ENCODE measurements around the gene SOX3. TPM values are rescaled to one million over a fixed set of nuclear protein-coding genes. Genes with fewer than 3 reads are reported as not detected.

The SOX3 gene
- total and polyA plus RNA-seq, 3 experiments from 2014 or later = not detected

- CTCF ChIA-PET = no interaction called here
- no peak for DNase-seq
- Histone ChIP-seq H3K27ac (ENCODE audit: low read depth, low read length) (no peak overlapping the region), H3K4me3 (ENCODE audit: low read length) (no peak overlapping the region), H3K27me3 (ENCODE audit: insufficient read depth, low read length, poor library complexity, severe bottlenecking) (no peaks in the 10 kb centered on the region), H3K36me3 (ENCODE audit: insufficient read depth, low read length) (no peaks in the 10 kb centered on the region), H3K9me3 (ENCODE audit: low read length) (no peaks in the 10 kb centered on the region), H3K4me1 (ENCODE audit: insufficient read depth, low read length) (no peaks in the 10 kb centered on the region)
- peaks cover 0 to 13% (median 6%) of the 10 kb centered on the region in 5 donors for H3K9me3 Mint-ChIP-seq
- H3K4me1 Mint-ChIP-seq = no peaks in the 10 kb centered on the region
- no peak overlapping the region for H3K27ac Mint-ChIP-seq
- no peak overlapping the region for H3K4me3 Mint-ChIP-seq
- POLR2A ChIA-PET = no interaction called here
- H3K36me3 Mint-ChIP-seq = no peaks in the 10 kb centered on the region
- peaks cover 31 to 40% of the 10 kb centered on the region in 2 donors for H3K27me3 Mint-ChIP-seq
Observed at GRCh38 chrX:140510306-140510676, 5.4 kb upstream of the SOX3 start.

DNA sequence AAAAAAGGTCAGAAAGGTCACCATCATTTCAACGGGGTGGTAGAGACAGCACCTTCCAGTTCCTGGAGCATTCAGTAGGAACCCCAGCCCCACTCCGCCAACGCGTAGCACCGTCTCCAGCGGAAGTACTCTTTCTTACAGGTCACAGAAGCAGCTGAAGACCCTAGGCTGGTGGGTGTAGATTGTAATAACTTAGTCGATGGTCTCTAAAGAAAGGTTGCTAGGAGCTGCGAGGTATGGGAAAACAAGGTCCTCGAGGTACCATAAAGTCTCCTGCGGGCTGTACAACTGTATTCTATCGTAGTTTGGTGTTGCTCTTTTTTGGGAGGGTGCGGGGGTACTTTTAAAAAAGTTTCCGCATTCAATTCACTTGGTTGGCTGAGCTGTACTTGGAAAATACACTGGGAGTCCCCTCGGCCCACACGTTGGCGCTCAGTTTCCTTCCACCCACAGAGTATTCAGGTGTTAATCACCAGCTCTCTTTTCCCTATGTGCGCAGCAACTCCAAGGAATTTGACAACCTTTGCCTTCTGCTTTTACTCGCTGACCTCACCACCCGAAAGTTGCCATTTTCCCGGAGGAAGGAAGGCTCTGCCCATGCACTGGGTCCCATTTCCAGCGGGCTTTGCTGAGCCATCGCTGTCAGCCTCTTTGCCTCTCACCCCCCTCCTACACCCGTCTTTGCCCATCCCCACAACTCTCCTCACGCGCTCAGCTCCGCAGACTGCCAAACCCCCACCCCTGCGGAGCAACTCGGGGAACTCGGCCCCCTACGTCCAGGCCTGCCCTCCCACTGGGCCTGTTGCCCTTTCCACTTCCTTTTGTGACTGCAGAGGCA lies 4.8 kb upstream of the SOX3 start:
- H3K9me3 ChIP-seq (ENCODE audit: low read length) = no peaks in the 10 kb centered on the region
- no peak for DNase-seq
- POLR2A ChIA-PET = no interaction called here
- Mint-ChIP-seq H3K36me3 (no peaks in the 10 kb centered on the region), H3K4me3 (no peak overlapping the region), H3K27me3 (peaks cover 31 to 40% of the 10 kb centered on the region in 2 donors), H3K27ac (no peak overlapping the region), H3K9me3 (peaks cover 0 to 13% (median 6%) of the 10 kb centered on the region in 5 donors), H3K4me1 (no peaks in the 10 kb centered on the region)
- CTCF ChIA-PET = no interaction called here
- no peaks in the 10 kb centered on the region for H3K4me1 ChIP-seq (ENCODE audit: insufficient read depth, low read length)
- no peaks in the 10 kb centered on the region for H3K27me3 ChIP-seq (ENCODE audit: insufficient read depth, low read length, poor library complexity, severe bottlenecking)
- H3K4me3 ChIP-seq (ENCODE audit: low read length) = no peak overlapping the region
- H3K36me3 ChIP-seq (ENCODE audit: insufficient read depth, low read length) = no peaks in the 10 kb centered on the region
- H3K27ac ChIP-seq (ENCODE audit: low read depth, low read length) = no peak overlapping the region

DNA sequence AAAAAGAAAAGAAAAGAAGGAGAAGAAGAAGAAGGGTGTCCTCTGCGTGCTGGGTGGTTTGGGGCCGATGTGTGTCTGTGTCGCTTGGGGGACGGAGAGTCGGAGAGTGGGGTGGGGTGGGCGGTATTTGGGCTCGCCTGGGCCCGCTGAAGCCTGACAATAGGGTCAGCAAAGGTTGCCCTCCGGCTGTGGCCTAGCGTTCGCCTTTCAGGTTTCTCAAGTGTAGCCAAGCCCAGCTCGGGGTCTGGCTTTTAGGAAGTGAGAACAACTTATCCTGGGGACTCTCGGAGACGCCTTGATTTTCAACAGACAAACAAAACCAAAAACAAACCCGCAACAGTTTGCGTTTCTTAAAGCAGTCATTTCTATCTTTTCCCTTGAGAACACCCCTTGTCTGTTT lies 4.1 kb upstream of the SOX3 start:
- no peak overlapping the region for H3K4me3 Mint-ChIP-seq
- peaks cover 31 to 40% of the 10 kb centered on the region in 2 donors for H3K27me3 Mint-ChIP-seq
- no peak for DNase-seq
- no peak overlapping the region for H3K27ac ChIP-seq (ENCODE audit: low read depth, low read length)
- ChIA-PET POLR2A (no interaction called here), CTCF (no interaction called here)
- no peaks in the 10 kb centered on the region for H3K27me3 ChIP-seq (ENCODE audit: insufficient read depth, low read length, poor library complexity, severe bottlenecking)
- H3K27ac Mint-ChIP-seq = no peak overlapping the region
- H3K4me3 ChIP-seq (ENCODE audit: low read length) = no peak overlapping the region
- H3K9me3 Mint-ChIP-seq = peaks cover 0 to 13% (median 6%) of the 10 kb centered on the region in 5 donors
- H3K36me3 ChIP-seq (ENCODE audit: insufficient read depth, low read length) = no peaks in the 10 kb centered on the region
- H3K36me3 Mint-ChIP-seq = no peaks in the 10 kb centered on the region
- H3K9me3 ChIP-seq (ENCODE audit: low read length) = no peaks in the 10 kb centered on the region
- no peaks in the 10 kb centered on the region for H3K4me1 Mint-ChIP-seq
- no peaks in the 10 kb centered on the region for H3K4me1 ChIP-seq (ENCODE audit: insufficient read depth, low read length)

- H3K36me3 ChIP-seq (ENCODE audit: insufficient read depth, low read length) = no peaks in the 10 kb centered on the region
- no peak overlapping the region for H3K4me3 ChIP-seq (ENCODE audit: low read length)
- Mint-ChIP-seq H3K4me1 (peaks cover 0 to 5% (median 4%) of the 10 kb centered on the region in 3 donors), H3K9me3 (peaks cover 0 to 12% (median 6%) of the 10 kb centered on the region in 5 donors), H3K4me3 (no peak overlapping the region), H3K36me3 (no peaks in the 10 kb centered on the region), H3K27ac (no peak overlapping the region), H3K27me3 (peaks cover 37 to 43% of the 10 kb centered on the region in 2 donors)
- no peak for DNase-seq
- no peaks in the 10 kb centered on the region for H3K27me3 ChIP-seq (ENCODE audit: insufficient read depth, low read length, poor library complexity, severe bottlenecking)
- ChIA-PET POLR2A (no interaction called here), CTCF (no interaction called here)
- no peaks in the 10 kb centered on the region for H3K9me3 ChIP-seq (ENCODE audit: low read length)
- no peaks in the 10 kb centered on the region for H3K4me1 ChIP-seq (ENCODE audit: insufficient read depth, low read length)
- no peak overlapping the region for H3K27ac ChIP-seq (ENCODE audit: low read depth, low read length)
Observed at GRCh38 chrX:140507982-140508305, 3.1 kb upstream of the SOX3 start.

DNA sequence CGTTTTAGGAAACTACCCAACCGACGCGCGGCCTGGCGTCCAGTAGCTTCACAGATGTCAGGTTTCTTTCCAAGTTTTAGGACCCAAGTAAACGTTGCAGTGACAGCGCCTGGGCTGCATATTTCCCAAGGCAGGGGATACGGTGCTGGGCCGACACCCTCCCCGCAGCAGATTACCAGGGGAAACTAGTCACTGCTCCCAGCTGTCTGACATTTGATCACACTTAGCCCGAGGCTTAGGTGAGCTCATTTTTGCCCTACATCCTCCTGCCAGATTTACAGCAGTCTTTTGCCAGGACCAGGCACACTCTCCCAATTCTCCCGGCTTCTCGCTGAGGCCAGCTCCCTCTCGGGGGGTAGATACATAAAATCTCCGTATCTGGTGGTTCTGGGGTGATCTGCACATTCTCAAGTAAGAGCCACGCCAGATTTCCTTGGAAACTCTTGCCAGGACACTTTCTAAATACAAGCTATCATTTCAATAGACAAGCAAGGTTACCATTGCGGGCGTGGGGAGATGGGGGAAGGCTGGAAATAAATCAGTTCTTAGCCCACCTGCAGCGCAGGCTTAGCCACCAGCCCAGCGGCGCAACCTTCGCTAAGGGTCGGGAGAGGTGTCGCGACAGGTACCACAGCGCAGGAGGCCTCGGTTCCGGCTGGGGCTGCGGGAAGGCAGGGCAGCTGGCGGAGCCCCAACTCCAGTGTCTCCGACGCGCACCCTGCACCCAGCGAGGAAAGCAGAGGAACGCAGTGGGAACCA lies 2.5 kb upstream of the SOX3 start:
- CTCF ChIA-PET = no interaction called here
- H3K4me3 Mint-ChIP-seq = no peak overlapping the region
- H3K9me3 ChIP-seq (ENCODE audit: low read length) = no peaks in the 10 kb centered on the region
- no peaks in the 10 kb centered on the region for H3K36me3 Mint-ChIP-seq
- no peak overlapping the region for H3K4me3 ChIP-seq (ENCODE audit: low read length)
- H3K27me3 ChIP-seq (ENCODE audit: insufficient read depth, low read length, poor library complexity, severe bottlenecking) = no peaks in the 10 kb centered on the region
- H3K9me3 Mint-ChIP-seq = peaks cover 0 to 13% (median 6%) of the 10 kb centered on the region in 5 donors
- POLR2A ChIA-PET = no interaction called here
- peaks cover 0 to 6% (median 5%) of the 10 kb centered on the region in 3 donors for H3K4me1 Mint-ChIP-seq
- no peak overlapping the region for H3K27ac Mint-ChIP-seq
- H3K27ac ChIP-seq (ENCODE audit: low read depth, low read length) = no peak overlapping the region
- no peak for DNase-seq
- H3K27me3 Mint-ChIP-seq = peaks cover 40 to 44% of the 10 kb centered on the region in 2 donors
- no peaks in the 10 kb centered on the region for H3K4me1 ChIP-seq (ENCODE audit: insufficient read depth, low read length)
- no peaks in the 10 kb centered on the region for H3K36me3 ChIP-seq (ENCODE audit: insufficient read depth, low read length)

GRCh38 chrX:140505421-140506337 lies 810 bp upstream of the SOX3 start:
- Histone ChIP-seq H3K27me3 (ENCODE audit: insufficient read depth, low read length, poor library complexity, severe bottlenecking) (no peaks in the 10 kb centered on the region), H3K27ac (ENCODE audit: low read depth, low read length) (no peak overlapping the region), H3K4me3 (ENCODE audit: low read length) (no peak overlapping the region), H3K36me3 (ENCODE audit: insufficient read depth, low read length) (no peaks in the 10 kb centered on the region), H3K4me1 (ENCODE audit: insufficient read depth, low read length) (no peaks in the 10 kb centered on the region), H3K9me3 (ENCODE audit: low read length) (no peaks in the 10 kb centered on the region)
- peaks cover 43 to 45% of the 10 kb centered on the region in 2 donors for H3K27me3 Mint-ChIP-seq
- no peak overlapping the region for H3K4me3 Mint-ChIP-seq
- no peak for DNase-seq
- peaks cover 0 to 6% (median 5%) of the 10 kb centered on the region in 3 donors for H3K4me1 Mint-ChIP-seq
- ChIA-PET POLR2A (no interaction called here), CTCF (no interaction called here)
- H3K27ac Mint-ChIP-seq = no peak overlapping the region
- H3K36me3 Mint-ChIP-seq = no peaks in the 10 kb centered on the region
- H3K9me3 Mint-ChIP-seq = peaks cover 0 to 13% (median 4%) of the 10 kb centered on the region in 5 donors

DNA sequence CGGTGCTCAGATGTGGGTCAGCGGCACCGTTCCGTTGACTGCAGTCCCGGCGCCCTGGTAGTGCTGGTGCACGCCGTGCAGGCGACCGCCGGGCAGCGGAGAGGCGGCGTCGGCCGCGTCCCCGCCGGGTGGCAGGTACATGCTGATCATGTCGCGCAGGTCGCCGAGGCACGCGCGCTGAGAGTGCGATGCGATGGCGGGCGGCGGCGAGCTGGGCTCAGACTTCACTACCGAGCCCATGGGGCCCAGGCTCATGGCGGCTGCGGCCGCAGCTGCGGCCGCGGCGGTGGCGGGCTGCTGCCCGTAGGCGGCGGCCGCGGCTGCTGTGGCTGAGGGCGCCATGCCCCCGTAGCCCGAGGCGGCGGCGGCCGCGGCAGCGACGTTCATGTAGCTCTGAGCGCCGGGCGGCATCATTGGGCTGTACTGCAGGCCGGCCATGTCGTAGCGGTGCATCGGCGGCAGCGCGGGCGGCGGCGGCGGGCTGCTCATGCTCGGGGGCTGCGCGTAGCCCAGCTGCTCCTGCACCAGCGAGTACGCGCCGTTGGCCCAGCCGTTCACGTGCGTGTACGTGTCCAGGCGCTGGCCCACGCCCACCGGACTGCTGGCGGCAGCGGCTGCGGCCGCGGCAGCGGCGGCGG lies 1.0 kb downstream of the SOX3 start:
- peaks cover 45 to 46% of the 10 kb centered on the region in 2 donors for H3K27me3 Mint-ChIP-seq

More for the DNA sequence above, 1.0 kb downstream of the SOX3 start:
- H3K27ac Mint-ChIP-seq = no peak overlapping the region
- H3K9me3 ChIP-seq (ENCODE audit: low read length) = no peaks in the 10 kb centered on the region
- no peak overlapping the region for H3K27ac ChIP-seq (ENCODE audit: low read depth, low read length)
- H3K9me3 Mint-ChIP-seq = peaks cover 0 to 10% (median 3%) of the 10 kb centered on the region in 5 donors
- no peak overlapping the region for H3K4me3 Mint-ChIP-seq
- no peaks in the 10 kb centered on the region for H3K4me1 ChIP-seq (ENCODE audit: insufficient read depth, low read length)
- no peak for DNase-seq
- H3K36me3 Mint-ChIP-seq = no peaks in the 10 kb centered on the region
- ChIA-PET POLR2A (no interaction called here), CTCF (no interaction called here)
- no peaks in the 10 kb centered on the region for H3K27me3 ChIP-seq (ENCODE audit: insufficient read depth, low read length, poor library complexity, severe bottlenecking)
- no peaks in the 10 kb centered on the region for H3K36me3 ChIP-seq (ENCODE audit: insufficient read depth, low read length)
- no peak overlapping the region for H3K4me3 ChIP-seq (ENCODE audit: low read length)
- peaks cover 0 to 6% (median 5%) of the 10 kb centered on the region in 3 donors for H3K4me1 Mint-ChIP-seq
